K562 (cell line): ENCODE data around the gene KCNMB1. TPM values are rescaled to one million over a fixed set of nuclear protein-coding genes. Genes with fewer than 3 reads are reported as not detected.

Experiments
- ATAC-seq: fragments of 200-7000 bp; cut with Tn5 transposase; 3 replicates; pipeline ENCODE4 v1.9.1; 2020; ENCODE audit warnings: moderate library complexity
- BruUV-seq: library from RNA; stranded (reverse); fragments of 400-500 nt; replicated peaks from 2 replicates; lab custom pipeline; 2021; lab: Mats Ljungman, UMichigan
- CTCF ChIA-PET: fragments of 300-600 bp; formaldehyde crosslinking; extraction: SDS; loops from one replicate; lab custom pipeline; 2021; ENCODE audit warnings: low intra/inter-chr PET ratio; lab: Yijun Ruan, JAX
- POLR2A ChIA-PET: fragments of 300-600, 350-650 bp; sonication (Branson Sonifier 250); formaldehyde crosslinking; extraction: SDS; loops from one replicate; lab custom pipeline; 2021; ENCODE audit warnings: antibody characterized with exemption, inconsistent platforms; lab: Yijun Ruan, JAX
- DNase-seq, 4 experiments: peaks; one replicate each; pipeline versions ENCODE4 v3.0.0 to v3.0.0-alpha.2; 2011 to 2018; ENCODE audit warnings: low spot score in 3 of 4, mixed read lengths in 3 of 4; ENCODE audit errors: extremely low read depth in 1 of 4
- FAIRE-seq: peaks from 2 replicates; lab custom pipeline; 2011; peaks lifted over from hg19 to GRCh38; lab: Jason Lieb, UNC
- H2AFZ ChIP-seq: 2 replicates; pipeline ENCODE4 v1.6.0; 2011; ENCODE audit warnings: low read depth, low read length, control low read depth, inconsistent platforms
- H3K27ac ChIP-seq: fragments of 200-600 bp; 3 replicates; pipeline ENCODE4 v1.8.0; 2011; ENCODE audit warnings: low read depth, mild to moderate bottlenecking, control low read depth, inconsistent platforms, low read length, moderate library complexity, mixed read lengths; ENCODE audit errors: extremely low read depth
- H3K27me3 ChIP-seq, 2 experiments: fragments of 300-600 bp in 1 of 2; 2 replicates in 1 of 2; 3 replicates in 1 of 2; pipeline versions ENCODE4 v1.6.0 to v1.8.0; 2011; ENCODE audit warnings: inconsistent platforms in 2 of 2, low read length in 2 of 2, mild to moderate bottlenecking in 1 of 2, mixed read lengths in 1 of 2, moderate library complexity in 1 of 2; ENCODE audit not compliant: control insufficient read depth in 2 of 2, insufficient read depth in 2 of 2
- H3K36me3 ChIP-seq: fragments of 300-600 bp; 3 replicates; pipeline ENCODE4 v1.8.0; 2011; ENCODE audit warnings: mild to moderate bottlenecking, low read length, inconsistent platforms; ENCODE audit not compliant: control insufficient read depth, insufficient read depth
- H3K4me1 ChIP-seq, 2 experiments: fragments of 200-600 bp in 1 of 2; replicated peaks in 1 of 2; 2 replicates in 1 of 2; 3 replicates in 1 of 2; pipeline versions ENCODE4 v1.5.1 to v1.8.0; 2011; ENCODE audit warnings: inconsistent platforms in 2 of 2, low read length in 2 of 2, mild to moderate bottlenecking in 1 of 2, mixed read lengths in 1 of 2, moderate library complexity in 1 of 2; ENCODE audit not compliant: control insufficient read depth in 2 of 2, insufficient read depth in 2 of 2
- H3K4me2 ChIP-seq: 2 replicates; pipeline ENCODE4 v1.6.1; 2011; ENCODE audit warnings: low read length, control low read depth, inconsistent platforms, mixed read lengths; ENCODE audit not compliant: insufficient read depth
- H3K4me3 ChIP-seq: fragments of 200-600 bp; sonication (generic), shearing (Covaris generic); 2 replicates; pipeline ENCODE4 v1.5.1; 2016; ENCODE audit warnings: control low read depth, inconsistent platforms
- H3K79me2 ChIP-seq: fragments of 200-600 bp; 3 replicates; pipeline ENCODE4 v1.8.0; 2011; ENCODE audit warnings: low read length, inconsistent platforms; ENCODE audit not compliant: control insufficient read depth, insufficient read depth
- H3K9ac ChIP-seq, 2 experiments: 2 replicates each; pipeline versions ENCODE4 v1.6.0 to v1.6.1; 2011; ENCODE audit warnings: low read depth in 2 of 2, low read length in 2 of 2, control low read depth in 1 of 2, inconsistent platforms in 1 of 2, mild to moderate bottlenecking in 1 of 2, mixed read lengths in 1 of 2; ENCODE audit not compliant: insufficient read depth in 1 of 2
- H3K9me1 ChIP-seq: one replicate; pipeline ENCODE4 v1.6.0; 2011; ENCODE audit warnings: inconsistent platforms, mild to moderate bottlenecking, low read length, moderate library complexity; ENCODE audit not compliant: control insufficient read depth, insufficient read depth
- H3K9me3 ChIP-seq: replicated peaks from 2 replicates; pipeline ENCODE4 v1.5.1; 2011; ENCODE audit warnings: low read depth, low read length, inconsistent platforms; ENCODE audit not compliant: control insufficient read depth, insufficient read depth
- H4K20me1 ChIP-seq: replicated peaks from 2 replicates; pipeline ENCODE4 v1.6.1; 2011; ENCODE audit warnings: low read length, inconsistent platforms, mixed read lengths; ENCODE audit not compliant: control insufficient read depth, insufficient read depth
- CTCF ChIP-seq, 3 experiments: IDR thresholded peaks in 2 of 3; conservative IDR thresholded peaks in 1 of 3; 2 replicates each; pipeline ENCODE4 v1.5.1; 2011 to 2012; ENCODE audit warnings: low read length in 3 of 3, mild to moderate bottlenecking in 3 of 3, control low read depth in 2 of 3, improper control_type of control experiment in 1 of 3, inconsistent platforms in 1 of 3, low read depth in 1 of 3, mixed read lengths in 1 of 3, moderate library complexity in 1 of 3; ENCODE audit not compliant: insufficient read depth in 2 of 3
- HDAC1 ChIP-seq, 2 experiments: fragments of 450-650 bp; IDR thresholded peaks; 2 replicates each; pipeline ENCODE4 v1.6.1; 2016 to 2017; ENCODE audit warnings: inconsistent platforms in 1 of 2, mild to moderate bottlenecking in 1 of 2, moderate library complexity in 1 of 2
- HMGN3 ChIP-seq: IDR thresholded peaks from 2 replicates; pipeline ENCODE4 v1.6.1; 2011; ENCODE audit warnings: borderline replicate concordance, low read depth, mild to moderate bottlenecking, mixed read lengths, low read length; ENCODE audit not compliant: insufficient read length; ENCODE audit errors: extremely low read depth
- IRF9 ChIP-seq: fragments of 450-650 bp; IDR thresholded peaks from 2 replicates; pipeline ENCODE4 v1.6.1; 2016; ENCODE audit warnings: missing biosample characterization, missing genetic modification characterization
- KLF16 ChIP-seq: IDR thresholded peaks from 2 replicates; pipeline ENCODE4 v1.6.1; 2016; ENCODE audit warnings: antibody characterized with exemption
- WHSC1 ChIP-seq: IDR thresholded peaks from one replicate; pipeline ENCODE4 v1.6.1; 2012; ENCODE audit warnings: low read length, control low read depth, inconsistent platforms
- WGBS: fragments of 100-300 bp; shearing (Covaris generic); methylation state at CpG from one replicate; pipeline ENCODE4 v1.1.6; 2016; ENCODE audit warnings: low coverage, mixed read lengths; ENCODE audit not compliant: insufficient coverage; ENCODE audit errors: missing lambda C conversion rate; 5-methylcytosine and 5-hydroxymethylcytosine counted together
- in situ Hi-C: fragments of 300-500 bp; cut with MboI; formaldehyde crosslinking; loops from 4 replicates; pipeline ENCODE4 v1.15.0; 2018; ENCODE audit warnings: inconsistent platforms, mixed read lengths
- intact Hi-C: fragments of 100-400 bp; cut with micrococcal nuclease; formaldehyde crosslinking; loops from 2 replicates; pipeline ENCODE4 v1.14.2; 2022
- polyA plus RNA-seq, 8 experiments: library from polyadenylated mRNA; depleted of rRNA in 4 of 8; stranded (reverse) in 5 of 8; unstranded in 3 of 8; fragments of >200 nt; fragmentation: Nextera tagmentation in 2 of 8; fragmentation: Illumina TruSeq in 1 of 8; extraction: Ambion mirVana in 2 of 8; extraction: Trizol in 1 of 8; gene quantifications; 2 replicates each; pipeline versions ENCODE4 v1.2.1 to v1.2.3, GENCODE V29; 2011 to 2014; ENCODE audit warnings: inconsistent platforms in 1 of 8, missing spikeins in 1 of 8
- total RNA-seq, 7 experiments: library from RNA; depleted of rRNA in 6 of 7; stranded (reverse); fragments of >200 nt in 6 of 7; fragmentation: Illumina TruSeq in 2 of 7; extraction: Trizol in 2 of 7; gene quantifications; 2 replicates each; pipeline versions ENCODE4 v1.2.1 to v1.2.3, GENCODE V29; 2011 to 2021; ENCODE audit warnings: low replicate concordance in 1 of 7

The KCNMB1 gene
- total and polyA plus RNA-seq, 9 of the 15 experiments (the other 6 are each of a cell fraction or from before 2014, with no cell fraction given) = not detected

- TF ChIP-seq IRF9 (tag) = no peak
- no peak for TF ChIP-seq HDAC1 (IDR thresholded peaks at IDR 0.05)
- TF ChIP-seq WHSC1 = no peak
- TF ChIP-seq KLF16 = peak; percentile 45; the same call in 1 of the 2 replicates
Observed at GRCh38 chr5:170338933-170339779, 50.0 kb downstream of the KCNMB1 start (continued).

GRCh38 chr5:170338291-170338690 is 50.9 kb downstream of the KCNMB1 start:
- Histone ChIP-seq H3K27ac (no peak overlapping the region), H2AFZ (0 out of 2 replicates have a peak overlapping the region, but pooled peaks have one; percentile 2), H3K4me3 (no peak overlapping the region), H3K9me1 (no peaks in the 10 kb centered on the region), H3K9ac (no peak overlapping the region), H3K27me3 (no peaks in the 10 kb centered on the region; a peak in 2 of 5 replicates), H3K36me3 (no peaks in the 10 kb centered on the region), H3K9me3 (no peaks in the 10 kb centered on the region), H3K79me2 (no peaks in the 10 kb centered on the region), H3K4me1 (peaks cover 0 to 17% of the 10 kb centered on the region in 2 experiments; a peak in 3 of 5 replicates), H3K4me2 (no peak overlapping the region), H4K20me1 (no peaks in the 10 kb centered on the region)
- FAIRE-seq = no peak
- CTCF ChIA-PET = interaction anchor here (1.7 to 2.6 kb wide), 4 partner anchors 64 to 236 kb away, joined by 4 to 58 read pairs (median 12); no protein-coding TSS in a partner anchor
- POLR2A ChIA-PET = interaction anchor here (0.6 to 1.4 kb wide), 2 partner anchors 10 to 137 kb away, joined by 3 to 4 read pairs; no protein-coding TSS in a partner anchor
- no TSS peak for BruUV-seq
- 15% methylated on average over 4 of the region's 4 CpGs for WGBS
- TF ChIP-seq HMGN3 (no peak), CTCF (IDR thresholded peaks at IDR 0.05 in 2 of 3, conservative IDR thresholded peaks at IDR 0.05 in 1 of 3; ENCODE audit: insufficient read depth in 2 of 3, low read depth in 1 of 3, low read length in 3 of 3) (peak in 1 of 3 experiments; percentile 14; a peak in 2 of 6 replicates)
- intact Hi-C loops = loop anchor here (2.0 kb wide), 1 partner anchor 237 kb away; no protein-coding TSS in a partner anchor
- no peak for DNase-seq
- in situ Hi-C loops = loop anchor here (5.0 kb wide), 1 partner anchor 111 kb away; no protein-coding TSS in a partner anchor
- ATAC-seq = no peak
